Activated T-helper 17 cell treated with anti-CD3 and anti-CD28 coated beads, Interleukin-2, amount 50 U/mL, for 72 hours (primary cell): Measurements from ENCODE around the gene RPN1. TPM values are rescaled to one million over a fixed set of nuclear protein-coding genes. Genes with fewer than 3 reads are reported as not detected.
"Not testable (repeated sequence)": the region's sequence is repeated elsewhere in the genome, so short reads cannot be mapped to it uniquely, and the experiment has no call there.

Source experiments
- ATAC-seq: fragments of 150-1000 bp; cut with Tn5 transposase; replicated peaks from 2 replicates; pipeline ENCODE4 v1.10.0; 2021; ENCODE audit warnings: mild to moderate bottlenecking, moderate library complexity
- H3K27ac Mint-ChIP-seq: one replicate; pipeline ENCODE4 v1.8.0; 2022; ENCODE audit warnings: mixed read lengths
- H3K27me3 Mint-ChIP-seq: one replicate; pipeline ENCODE4 v1.8.0; 2022; ENCODE audit warnings: mixed read lengths
- H3K36me3 Mint-ChIP-seq: one replicate; pipeline ENCODE4 v1.8.0; 2022; ENCODE audit warnings: low read depth, mild to moderate bottlenecking, mixed read lengths
- H3K4me1 Mint-ChIP-seq: one replicate; pipeline ENCODE4 v1.8.0; 2022; ENCODE audit warnings: mixed read lengths
- H3K4me3 Mint-ChIP-seq: one replicate; pipeline ENCODE4 v1.8.0; 2022; ENCODE audit warnings: mild to moderate bottlenecking, mixed read lengths
- H3K9me3 Mint-ChIP-seq: one replicate; pipeline ENCODE4 v1.8.0; 2022; ENCODE audit warnings: mixed read lengths
- total RNA-seq, 2 donors: library from RNA; stranded (reverse); gene quantifications; one replicate each; pipeline ENCODE4 v1.2.3, GENCODE V29; 2022

Gene RPN1
- total RNA-seq: 100 to 1,000 TPM; 106 to 179 TPM

DNA sequence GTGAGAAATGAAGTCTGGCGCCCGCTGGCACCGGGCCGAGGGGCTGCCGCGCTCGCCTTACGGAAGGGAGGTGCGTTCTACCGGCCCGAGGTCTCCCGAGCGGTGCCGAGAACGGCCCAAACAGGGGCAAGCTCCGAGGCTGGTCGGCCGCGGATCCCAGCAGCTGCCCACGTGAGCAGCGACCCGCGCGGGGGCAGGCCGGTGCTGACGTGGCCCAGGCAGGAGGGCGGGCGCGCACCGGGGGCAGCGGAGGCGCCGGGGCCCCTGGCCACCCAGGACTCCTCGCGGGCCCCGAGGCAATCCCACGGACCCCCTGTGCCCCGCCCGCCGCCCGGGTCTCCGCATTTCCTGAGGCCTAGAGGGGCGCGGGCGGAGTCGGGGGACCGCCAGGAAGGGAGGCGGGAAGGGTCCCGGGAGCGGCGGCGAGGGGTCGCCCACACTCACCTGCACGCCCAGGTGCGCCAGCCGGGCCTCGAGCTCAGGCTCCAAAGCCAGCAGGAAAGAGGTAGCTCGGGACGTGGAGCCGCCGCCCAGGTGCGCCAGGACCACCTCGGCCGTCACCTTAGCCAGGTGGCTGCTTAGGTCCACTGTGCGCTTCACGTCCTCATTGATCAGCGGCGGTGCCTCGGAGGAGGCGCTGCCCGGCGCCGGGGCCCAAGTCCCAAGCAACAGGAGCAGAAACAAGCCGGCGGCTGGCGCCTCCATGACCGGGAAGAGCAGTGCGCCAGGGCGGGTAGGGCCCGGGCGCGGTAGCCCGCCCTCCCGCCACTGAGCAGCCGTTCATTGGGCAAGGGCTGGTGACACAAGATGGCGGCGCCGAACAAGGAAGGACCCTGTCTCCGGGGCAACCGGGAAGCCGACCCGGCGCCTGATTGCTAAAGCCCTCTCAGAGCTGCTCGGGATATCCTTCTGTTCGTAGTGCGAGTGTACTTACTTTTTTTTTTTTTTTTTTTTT, at the start of gene RPN1:
Gene RPN1, minus strand, starts transcription at position 723 of the 955 bp plus-strand sequence. Its CDS starts 18 bp downstream, at position 705.
- Mint-ChIP-seq H3K4me3 (peak within 1 kb of the TSS; percentile 93), H3K27ac (peak within 1 kb of the TSS; percentile 91), H3K4me1 (peaks cover 12% of the 10 kb centered on the region), H3K27me3 (no peaks in the 10 kb centered on the region), H3K36me3 (peaks cover 43% of the 10 kb centered on the region), H3K9me3 (no peaks in the 10 kb centered on the region)
- peak; percentile 98 for ATAC-seq

DNA sequence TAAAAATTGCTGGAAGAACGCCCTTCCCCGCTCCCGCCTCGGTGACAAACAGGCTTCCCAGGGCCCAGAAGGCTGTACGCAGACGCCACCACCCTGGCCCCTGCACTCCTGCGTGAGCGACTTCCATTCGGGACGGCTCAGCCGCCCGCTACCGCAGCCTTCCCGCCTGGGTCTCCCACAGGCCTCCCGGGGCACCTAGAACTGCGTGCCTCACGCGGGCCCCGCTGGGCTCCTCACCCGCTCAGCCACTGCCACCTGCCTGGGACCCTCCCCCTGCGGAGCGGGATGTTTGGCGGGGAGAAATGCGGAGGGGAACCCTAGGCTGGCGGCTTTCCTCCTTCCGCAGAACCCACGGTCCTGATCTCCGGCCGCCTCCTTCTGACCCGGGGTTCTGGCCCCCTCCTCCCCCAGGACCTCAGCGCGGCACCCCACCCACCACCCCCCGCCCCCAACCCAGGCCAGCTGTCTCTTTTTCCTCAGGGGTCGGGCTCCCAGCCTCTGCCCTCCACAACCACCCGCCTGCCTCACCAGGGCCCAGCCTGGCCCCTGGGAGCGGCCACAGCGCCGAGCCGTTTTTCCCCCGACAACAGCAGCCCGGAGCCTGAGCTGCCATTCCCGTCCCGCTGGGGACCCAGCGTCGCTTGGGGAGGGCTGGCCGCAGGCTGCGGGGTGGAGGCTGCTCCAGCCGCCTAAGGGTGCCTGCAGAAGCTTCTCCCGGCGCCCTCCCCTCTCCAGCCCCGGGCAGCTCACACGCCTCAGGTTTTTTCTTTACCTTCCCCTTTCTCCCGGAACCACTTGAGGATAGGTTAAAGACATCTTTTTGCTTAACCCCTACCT, 47.8 kb upstream of the RPN1 start:
- peak; percentile 66 for ATAC-seq
- Mint-ChIP-seq H3K27ac (no peak overlapping the region), H3K4me1 (no peaks in the 10 kb centered on the region)

GRCh38 chr3:128697341-128697740, 46.7 kb upstream of the RPN1 start:
- Mint-ChIP-seq H3K9me3 (no peaks in the 10 kb centered on the region), H3K27me3 (no peaks in the 10 kb centered on the region), H3K27ac (no peak overlapping the region), H3K4me1 (no peaks in the 10 kb centered on the region), H3K36me3 (no peaks in the 10 kb centered on the region), H3K4me3 (peak overlapping the region; percentile 57)
- ATAC-seq: no peak

More for the DNA sequence above, 47.8 kb upstream of the RPN1 start:
- no peaks in the 10 kb centered on the region for H3K36me3 Mint-ChIP-seq
- H3K9me3 Mint-ChIP-seq: no peaks in the 10 kb centered on the region
- no peaks in the 10 kb centered on the region for H3K27me3 Mint-ChIP-seq
- H3K4me3 Mint-ChIP-seq: peak overlapping the region; percentile 57

DNA sequence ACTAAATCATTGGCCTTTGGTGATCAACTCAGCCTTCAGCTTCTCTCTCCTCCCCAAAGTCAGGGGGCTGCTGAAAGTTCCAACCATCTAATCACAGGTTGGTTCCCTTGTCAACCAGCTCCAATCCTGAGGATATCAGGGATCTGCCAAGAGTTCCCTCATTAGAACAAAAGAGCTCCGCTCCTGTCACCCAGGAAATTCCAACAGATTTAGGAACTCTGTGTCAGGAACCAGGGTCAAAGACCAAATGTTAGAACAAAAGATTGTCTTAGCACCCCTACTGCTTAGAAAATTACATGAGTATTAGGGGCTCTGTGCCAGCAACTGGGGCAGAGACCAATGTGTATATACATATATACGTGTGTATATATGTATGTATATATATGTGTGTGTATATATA, 43.1 kb upstream of the RPN1 start:
- ATAC-seq: no peak
- no peaks in the 10 kb centered on the region for H3K9me3 Mint-ChIP-seq
- H3K4me3 Mint-ChIP-seq: no peak overlapping the region
- no peaks in the 10 kb centered on the region for H3K27me3 Mint-ChIP-seq
- H3K27ac Mint-ChIP-seq: no peak overlapping the region
- no peaks in the 10 kb centered on the region for H3K36me3 Mint-ChIP-seq
- no peaks in the 10 kb centered on the region for H3K4me1 Mint-ChIP-seq

- no peak overlapping the region for H3K4me3 Mint-ChIP-seq
- no peak overlapping the region for H3K27ac Mint-ChIP-seq
- no peaks in the 10 kb centered on the region for H3K9me3 Mint-ChIP-seq
- no peaks in the 10 kb centered on the region for H3K36me3 Mint-ChIP-seq
- H3K27me3 Mint-ChIP-seq: no peaks in the 10 kb centered on the region
- no peak for ATAC-seq
- H3K4me1 Mint-ChIP-seq: peaks cover 5% of the 10 kb centered on the region
Observed at GRCh38 chr3:128689060-128689459, 38.4 kb upstream of the RPN1 start.

- H3K36me3 Mint-ChIP-seq: no peaks in the 10 kb centered on the region
- peaks cover 7% of the 10 kb centered on the region for H3K4me1 Mint-ChIP-seq
- no peaks in the 10 kb centered on the region for H3K27me3 Mint-ChIP-seq
- ATAC-seq: no peak
- no peak overlapping the region for H3K27ac Mint-ChIP-seq
- no peaks in the 10 kb centered on the region for H3K9me3 Mint-ChIP-seq
- H3K4me3 Mint-ChIP-seq: no peak overlapping the region
Observed at GRCh38 chr3:128686465-128686864, 35.8 kb upstream of the RPN1 start.

GRCh38 chr3:128684986-128685726, 34.5 kb upstream of the RPN1 start:
- Mint-ChIP-seq H3K27ac (no peak overlapping the region), H3K27me3 (no peaks in the 10 kb centered on the region), H3K4me1 (peaks cover 10% of the 10 kb centered on the region), H3K36me3 (no peaks in the 10 kb centered on the region), H3K4me3 (no peak overlapping the region), H3K9me3 (no peaks in the 10 kb centered on the region)
- no peak for ATAC-seq

GRCh38 chr3:128683957-128684356, 33.3 kb upstream of the RPN1 start:
- Mint-ChIP-seq H3K27ac (no peak overlapping the region), H3K4me3 (no peak overlapping the region)
- ATAC-seq: no peak

DNA sequence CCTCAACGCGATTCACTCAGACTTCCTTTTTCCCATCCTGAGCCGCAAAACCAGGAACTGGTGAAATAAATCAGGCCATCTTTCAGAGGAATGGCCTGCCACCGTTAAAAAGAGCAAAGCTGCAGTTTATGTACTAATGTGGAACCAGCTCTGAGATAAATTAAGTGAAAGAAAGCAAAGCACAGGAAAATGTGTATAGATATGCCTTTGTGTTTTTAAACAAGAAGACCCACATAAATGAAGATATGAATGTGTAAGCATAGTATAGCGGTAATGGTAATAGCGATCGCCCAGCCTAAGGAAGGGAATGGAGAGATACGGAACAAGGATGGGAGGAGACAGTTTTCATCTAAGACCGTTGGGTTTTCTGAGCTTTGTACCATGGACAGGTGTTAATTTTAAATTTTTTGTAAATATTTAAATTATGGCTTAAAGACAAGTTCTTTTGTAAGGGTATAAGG, 30.8 kb upstream of the RPN1 start:
- Mint-ChIP-seq H3K27me3 (no peaks in the 10 kb centered on the region), H3K4me3 (peak overlapping the region; percentile 86), H3K9me3 (no peaks in the 10 kb centered on the region), H3K36me3 (no peaks in the 10 kb centered on the region), H3K4me1 (peaks cover 10% of the 10 kb centered on the region), H3K27ac (peak overlapping the region; percentile 95)
- no peak for ATAC-seq

More at GRCh38 chr3:128683957-128684356, 33.3 kb upstream of the RPN1 start:
- Mint-ChIP-seq H3K27me3 (no peaks in the 10 kb centered on the region), H3K9me3 (no peaks in the 10 kb centered on the region), H3K36me3 (no peaks in the 10 kb centered on the region), H3K4me1 (peaks cover 10% of the 10 kb centered on the region)

- Mint-ChIP-seq H3K4me3 (peak overlapping the region; percentile 86), H3K9me3 (no peaks in the 10 kb centered on the region), H3K27ac (peak overlapping the region; percentile 95), H3K4me1 (peaks cover 10% of the 10 kb centered on the region), H3K27me3 (no peaks in the 10 kb centered on the region), H3K36me3 (no peaks in the 10 kb centered on the region)
- peak; percentile 97 for ATAC-seq
Observed at GRCh38 chr3:128680603-128681368, 30.2 kb upstream of the RPN1 start.

- Mint-ChIP-seq H3K36me3 (no peaks in the 10 kb centered on the region), H3K4me3 (peak overlapping the region; percentile 86), H3K4me1 (peaks cover 5% of the 10 kb centered on the region), H3K9me3 (no peaks in the 10 kb centered on the region), H3K27ac (peak overlapping the region; percentile 15), H3K27me3 (no peaks in the 10 kb centered on the region)
- no peak for ATAC-seq
Observed at GRCh38 chr3:128679338-128679737, 28.7 kb upstream of the RPN1 start.

GRCh38 chr3:128675802-128676201, 25.2 kb upstream of the RPN1 start:
- not testable (repeated sequence) for H3K27ac Mint-ChIP-seq, H3K4me3 Mint-ChIP-seq, H3K4me1 Mint-ChIP-seq, ATAC-seq, H3K27me3 Mint-ChIP-seq, H3K9me3 Mint-ChIP-seq, H3K36me3 Mint-ChIP-seq

DNA sequence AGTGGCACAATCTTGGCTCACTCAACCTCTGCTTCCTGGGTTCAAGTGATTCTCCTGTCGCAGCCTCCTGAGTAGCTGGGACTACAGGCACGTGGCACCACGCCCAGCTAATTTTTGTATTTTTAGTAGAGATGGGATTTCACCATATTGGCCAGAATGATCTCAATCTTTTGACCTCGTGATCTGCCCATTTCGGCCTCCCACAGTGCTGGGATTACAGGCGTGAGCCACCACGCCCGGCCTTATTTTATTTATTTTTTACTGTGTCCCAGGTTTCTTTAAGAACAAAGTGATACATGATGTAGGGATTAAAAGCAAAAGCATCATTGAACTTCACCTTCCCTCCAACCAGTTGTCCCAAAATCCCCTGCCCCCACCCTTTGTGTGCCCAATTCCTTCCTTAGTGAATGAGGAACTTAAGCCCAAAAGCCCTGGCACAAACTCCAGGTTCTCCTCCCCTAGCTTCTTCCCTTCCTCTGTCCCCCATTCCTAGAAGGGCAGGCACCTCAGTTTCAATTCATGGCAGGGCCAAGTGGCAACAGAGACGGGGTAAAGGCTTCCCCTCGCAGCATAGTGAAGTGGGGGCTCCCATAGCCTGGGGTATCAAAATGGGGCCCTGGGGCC, 23.7 kb upstream of the RPN1 start:
- ATAC-seq: no peak
- Mint-ChIP-seq H3K27me3 (no peaks in the 10 kb centered on the region), H3K36me3 (no peaks in the 10 kb centered on the region), H3K4me1 (no peaks in the 10 kb centered on the region), H3K27ac (peak overlapping the region; percentile 65), H3K4me3 (peak overlapping the region; percentile 54), H3K9me3 (no peaks in the 10 kb centered on the region)
